Keratinocyte (primary cell): ENCODE measurements around the gene TRAF3IP1.

Source experiments
- CTCF ChIP-seq, 3 experiments: IDR thresholded peaks in 1 of 3; conservative IDR thresholded peaks in 1 of 3; optimal IDR thresholded peaks in 1 of 3; 2 replicates in 2 of 3; 3 replicates in 1 of 3; pipeline versions ENCODE3 to v1.5.1; 2011; ENCODE audit warnings: low read length in 3 of 3, mild to moderate bottlenecking in 3 of 3, moderate library complexity in 2 of 3, control low read depth in 1 of 3, inconsistent platforms in 1 of 3; ENCODE audit not compliant: insufficient read depth in 2 of 3; ENCODE audit errors: extremely low read depth in 1 of 3
- EZH2 ChIP-seq: IDR thresholded peaks from one replicate; pipeline ENCODE4 v1.6.1; 2012; ENCODE audit warnings: inconsistent platforms, mild to moderate bottlenecking, low read length, moderate library complexity

GRCh38 chr2:238396663-238397062 is 76.3 kb downstream of the TRAF3IP1 start:
- no peak for TF ChIP-seq CTCF (optimal IDR thresholded peaks at IDR 0.05 in 1 of 3, IDR thresholded peaks at IDR 0.05 in 1 of 3, conservative IDR thresholded peaks at IDR 0.05 in 1 of 3; ENCODE audit: extremely low read depth in 1 of 3, insufficient read depth in 2 of 3, low read length in 3 of 3)
- TF ChIP-seq EZH2 = no peak
